OCI-LY7 (cell line): Measurements from ENCODE around the gene SPECC1L. TPM values are rescaled to one million over a fixed set of nuclear protein-coding genes. Genes with fewer than 3 reads are reported as not detected.
A peak's percentile ranks its signal among the peaks of the same experiment; 100 is the strongest.
"Not testable (repeated sequence)": the region's sequence is repeated elsewhere in the genome, so short reads cannot be mapped to it uniquely, and the experiment has no call there.

Experiments
- BruUV-seq: library from RNA; stranded (reverse); fragments of 400-500 nt; replicated peaks from 2 replicates; lab custom pipeline; 2021; lab: Mats Ljungman, UMichigan
- CTCF ChIA-PET: fragments of 300-600 bp; sonication (Branson Sonifier 250); formaldehyde crosslinking; loops from one replicate; lab custom pipeline; 2022; ENCODE audit warnings: antibody characterized with exemption; ENCODE audit not compliant: unreplicated experiment; lab: Charles Lee
- POLR2A ChIA-PET: fragments of 300-600 bp; sonication (Branson Sonifier 250); formaldehyde crosslinking; loops from one replicate; lab custom pipeline; 2022; ENCODE audit warnings: antibody characterized with exemption; lab: Charles Lee
- DNase-seq: peaks from one replicate; pipeline ENCODE4 v3.0.0-alpha.2; 2015; ENCODE audit warnings: low spot score
- H2AFZ ChIP-seq: fragments of 200-600 bp; sonication (generic), shearing (Covaris generic); 2 replicates; pipeline ENCODE4 v1.6.1; 2014; ENCODE audit warnings: mild to moderate bottlenecking, antibody characterized with exemption, low read length, moderate library complexity
- H3K27ac ChIP-seq: fragments of 200-600 bp; sonication (generic); 2 replicates; pipeline ENCODE4 v1.5.1; 2014; ENCODE audit warnings: mixed run types, low read depth, mild to moderate bottlenecking, moderate library complexity, low read length, inconsistent platforms; ENCODE audit not compliant: poor library complexity, severe bottlenecking
- H3K36me3 ChIP-seq: fragments of 200-600 bp; sonication (generic); 2 replicates; pipeline ENCODE4 v1.6.1; 2014; ENCODE audit warnings: mild to moderate bottlenecking, antibody characterized with exemption, low read length, moderate library complexity, mixed read lengths; ENCODE audit not compliant: insufficient read depth
- H3K4me1 ChIP-seq: fragments of 200-600 bp; sonication (generic); 2 replicates; pipeline ENCODE4 v1.5.1; 2014; ENCODE audit warnings: mild to moderate bottlenecking, low read length; ENCODE audit not compliant: insufficient read depth, poor library complexity, severe bottlenecking
- H3K4me2 ChIP-seq: fragments of 200-600 bp; sonication (generic); 2 replicates; pipeline ENCODE4 v1.6.1; 2014; ENCODE audit warnings: mild to moderate bottlenecking, low read length
- H3K4me3 ChIP-seq: fragments of 200-600 bp; sonication (generic); 2 replicates; pipeline ENCODE4 v1.5.1; 2014; ENCODE audit warnings: mild to moderate bottlenecking, low read depth, low read length; ENCODE audit not compliant: poor library complexity, severe bottlenecking
- H3K79me2 ChIP-seq: fragments of 200-600 bp; sonication (generic); 2 replicates; pipeline ENCODE4 v1.6.1; 2016; ENCODE audit warnings: low read depth, mild to moderate bottlenecking, low read length, moderate library complexity, mixed read lengths; ENCODE audit not compliant: insufficient read depth
- H3K9me2 ChIP-seq: fragments of 200-600 bp; sonication (generic); 2 replicates; pipeline ENCODE4 v1.6.1; 2016; ENCODE audit warnings: mild to moderate bottlenecking, low read length, mixed read lengths; ENCODE audit not compliant: insufficient read depth
- H3K9me3 ChIP-seq: fragments of 200-600 bp; sonication (generic); 2 replicates; pipeline ENCODE4 v1.6.1; 2014; ENCODE audit warnings: mild to moderate bottlenecking, mixed run types, low read length, mixed read lengths
- H4K20me1 ChIP-seq: fragments of 200-600 bp; sonication (generic); 2 replicates; pipeline ENCODE4 v1.6.1; 2014; ENCODE audit warnings: mild to moderate bottlenecking, antibody characterized with exemption, low read length, moderate library complexity, mixed read lengths; ENCODE audit not compliant: insufficient read depth
- CTCF ChIP-seq: fragments of 200-600 bp; sonication (generic); conservative IDR thresholded peaks from 2 replicates; pipeline ENCODE4 v1.5.1; 2014; ENCODE audit warnings: mild to moderate bottlenecking, antibody characterized with exemption, low read length, moderate library complexity, mixed read lengths
- EZH2phosphoT487 ChIP-seq: fragments of 200-600 bp; sonication (generic); IDR thresholded peaks from 2 replicates; pipeline ENCODE4 v1.6.1; 2018; ENCODE audit warnings: low read depth, borderline replicate concordance, mild to moderate bottlenecking, mixed run types, antibody characterized with exemption, low read length, moderate library complexity, mixed read lengths
- intact Hi-C: fragments of 100-400 bp; cut with micrococcal nuclease; formaldehyde crosslinking; loops from one replicate; pipeline ENCODE4 v1.10.0; 2022; ENCODE audit not compliant: unreplicated experiment
- total RNA-seq, 2 experiments: library from RNA; depleted of rRNA in 1 of 2; stranded (reverse); fragments of >200 nt in 1 of 2; shearing (Covaris generic) in 1 of 2; gene quantifications; 2 replicates each; pipeline ENCODE4 v1.2.3, GENCODE V29; 2014 to 2022

SPECC1L gene
- total RNA-seq, 2 experiments from 2014 or later: 47.0 to 66.2 TPM

GRCh38 chr22:24240381-24240780, 30.2 kb upstream of the SPECC1L start:
- H2AFZ ChIP-seq: no peak overlapping the region
- peaks cover 22% of the 10 kb centered on the region for H3K4me1 ChIP-seq
- no TSS peak for BruUV-seq
- CTCF ChIA-PET: no interaction called here
- H3K4me2 ChIP-seq: no peak overlapping the region
- H4K20me1 ChIP-seq: no peaks in the 10 kb centered on the region
- no peak overlapping the region for H3K27ac ChIP-seq
- no peak for DNase-seq
- no peaks in the 10 kb centered on the region for H3K9me3 ChIP-seq
- no peak for TF ChIP-seq EZH2phosphoT487
- no peak for TF ChIP-seq CTCF
- H3K79me2 ChIP-seq: no peaks in the 10 kb centered on the region
- H3K4me3 ChIP-seq: no peak overlapping the region
- H3K36me3 ChIP-seq: no peaks in the 10 kb centered on the region
- intact Hi-C loops: loop anchor here (10.0 kb wide), 1 partner anchor 256 kb away; the partner anchor contains the start of gene GSTT2
- POLR2A ChIA-PET: interaction anchor here (0.7 kb wide), 1 partner anchor 311 kb away, joined by 3 read pairs; no protein-coding TSS in a partner anchor
- no peaks in the 10 kb centered on the region for H3K9me2 ChIP-seq

GRCh38 chr22:24240985-24241692, 29.5 kb upstream of the SPECC1L start:
- H3K27ac ChIP-seq, H3K36me3 ChIP-seq, BruUV-seq, H3K4me2 ChIP-seq, H2AFZ ChIP-seq, H3K9me3 ChIP-seq, CTCF ChIA-PET, H3K79me2 ChIP-seq, DNase-seq, H4K20me1 ChIP-seq, H3K4me3 ChIP-seq, H3K9me2 ChIP-seq: not testable (repeated sequence)
- POLR2A ChIA-PET: interaction anchor here (0.6 to 1.1 kb wide), 2 partner anchors 10 to 37 kb away, joined by 3 to 5 read pairs; no protein-coding TSS in a partner anchor
- peaks cover 22% of the 10 kb centered on the region for H3K4me1 ChIP-seq
- intact Hi-C loops: loop anchor here (10.0 kb wide), 1 partner anchor 256 kb away; the partner anchor contains the start of gene GSTT2

- DNase-seq, H3K9me3 ChIP-seq, H3K9me2 ChIP-seq, H3K79me2 ChIP-seq, CTCF ChIA-PET, H3K36me3 ChIP-seq, H4K20me1 ChIP-seq, POLR2A ChIA-PET, BruUV-seq: not testable (repeated sequence)
- peak overlapping the region; percentile 53 for H3K4me3 ChIP-seq
- peak overlapping the region; percentile 68 for H3K4me2 ChIP-seq
- H3K4me1 ChIP-seq: peaks cover 22% of the 10 kb centered on the region
- intact Hi-C loops: loop anchor here (10.0 kb wide), 1 partner anchor 259 kb away; the partner anchor contains the start of gene GSTT2
- peak overlapping the region; percentile 91 for H2AFZ ChIP-seq
- peak overlapping the region; percentile 46 for H3K27ac ChIP-seq
Measured at GRCh38 chr22:24243417-24243816, 27.2 kb upstream of the SPECC1L start.
